ENCODE data around the gene WWC2. TPM values are rescaled to one million over a fixed set of nuclear protein-coding genes. Genes with fewer than 3 reads are reported as not detected.

WWC2 gene
- total RNA-seq, 1 experiment from 2014 or later: 39.1 TPM

- TF ChIP-seq REST (IDR thresholded peaks at IDR 0.05; ENCODE audit: low read depth): no peak
Measured at GRCh38 chr4:183059797-183060196, 39.3 kb upstream of the WWC2 start (continued).

- Histone ChIP-seq H3K27me3 (ENCODE audit: insufficient read depth, low read length) (no peaks in the 10 kb centered on the region), H3K4me2 (ENCODE audit: low read length) (no peak overlapping the region), H3K9ac (ENCODE audit: low read length) (no peak overlapping the region), H3K9me2 (ENCODE audit: insufficient read depth) (no peaks in the 10 kb centered on the region), H3K4me3 (replicated peaks in 1 of 2; ENCODE audit: low read depth in 1 of 2, low read length in 2 of 2) (no peak overlapping the region), H2AFZ (ENCODE audit: low read depth, low read length, poor library complexity, severe bottlenecking) (no peak overlapping the region), H3K79me2 (ENCODE audit: insufficient read depth, low read length) (no peaks in the 10 kb centered on the region), H4K20me1 (ENCODE audit: insufficient read depth) (no peaks in the 10 kb centered on the region), H3K9me3 (ENCODE audit: control insufficient read depth in 1 of 2, insufficient read depth in 1 of 2, low read depth in 1 of 2, low read length in 2 of 2) (0 out of 4 replicates have a peak, but pooled peaks cover 3 to 5% of the 10 kb centered on the region in 2 experiments), H3K36me3 (ENCODE audit: control insufficient read depth in 1 of 2, insufficient read depth in 2 of 2, low read length in 2 of 2) (no peaks in the 10 kb centered on the region), H3K4me1 (ENCODE audit: control insufficient read depth in 1 of 2, insufficient read depth in 2 of 2, low read length in 2 of 2) (no peaks in the 10 kb centered on the region), H3K27ac (ENCODE audit: low read depth, low read length) (no peak overlapping the region)
- TF ChIP-seq CBX3 (IDR thresholded peaks at IDR 0.05; ENCODE audit: low read depth) (no peak), SRF (IDR thresholded peaks at IDR 0.05; ENCODE audit: low read depth) (no peak), CEBPB (IDR thresholded peaks at IDR 0.05; ENCODE audit: low read depth) (no peak), YY1 (IDR thresholded peaks at IDR 0.05; ENCODE audit: extremely low read depth, insufficient replicate concordance, low read depth, low read length) (no peak), ZNF274 (IDR thresholded peaks at IDR 0.05; ENCODE audit: low read depth, low read length) (no peak), MAX (IDR thresholded peaks at IDR 0.05) (no peak), ZFX (IDR thresholded peaks at IDR 0.05) (no peak), POLR2A (IDR thresholded peaks at IDR 0.05; ENCODE audit: borderline replicate concordance, extremely low read depth, insufficient read depth, insufficient read length) (no peak), EZH2 (IDR thresholded peaks at IDR 0.05) (no peak), SP1 (IDR thresholded peaks at IDR 0.05; ENCODE audit: low read depth) (no peak), CTCF (IDR thresholded peaks at IDR 0.05 in 2 of 3, conservative IDR thresholded peaks at IDR 0.05 in 1 of 3; ENCODE audit: borderline replicate concordance in 1 of 3, insufficient read depth in 1 of 3, low read depth in 2 of 3, low read length in 2 of 3) (no peak), FOSL1 (IDR thresholded peaks at IDR 0.05; ENCODE audit: low read depth) (no peak), ATF3 (IDR thresholded peaks at IDR 0.05) (no peak), SIN3A (IDR thresholded peaks at IDR 0.05; ENCODE audit: low read depth) (no peak), ELF1 (IDR thresholded peaks at IDR 0.05; ENCODE audit: borderline replicate concordance, low read depth) (no peak), JUND (IDR thresholded peaks at IDR 0.05) (no peak)
- intact Hi-C loops (cut with micrococcal nuclease): no loop called here
- CTCF ChIA-PET: no interaction called here
- ATAC-seq (no peak), DNase-seq (ENCODE audit: low read depth, low spot score) (no peak)
- BruUV-seq (replicated peaks): no TSS peak
- POLR2A ChIA-PET: no interaction called here
- RAD21 ChIA-PET (ENCODE audit: low non-redundant PET in 1 of 2, low total read pairs in 2 of 2, uncharacterized antibody in 2 of 2, unreplicated experiment in 2 of 2): no interaction called here
Measured at GRCh38 chr4:183068502-183068901, 30.6 kb upstream of the WWC2 start.
